ENCODE measurements around the gene FBN2.

DNA sequence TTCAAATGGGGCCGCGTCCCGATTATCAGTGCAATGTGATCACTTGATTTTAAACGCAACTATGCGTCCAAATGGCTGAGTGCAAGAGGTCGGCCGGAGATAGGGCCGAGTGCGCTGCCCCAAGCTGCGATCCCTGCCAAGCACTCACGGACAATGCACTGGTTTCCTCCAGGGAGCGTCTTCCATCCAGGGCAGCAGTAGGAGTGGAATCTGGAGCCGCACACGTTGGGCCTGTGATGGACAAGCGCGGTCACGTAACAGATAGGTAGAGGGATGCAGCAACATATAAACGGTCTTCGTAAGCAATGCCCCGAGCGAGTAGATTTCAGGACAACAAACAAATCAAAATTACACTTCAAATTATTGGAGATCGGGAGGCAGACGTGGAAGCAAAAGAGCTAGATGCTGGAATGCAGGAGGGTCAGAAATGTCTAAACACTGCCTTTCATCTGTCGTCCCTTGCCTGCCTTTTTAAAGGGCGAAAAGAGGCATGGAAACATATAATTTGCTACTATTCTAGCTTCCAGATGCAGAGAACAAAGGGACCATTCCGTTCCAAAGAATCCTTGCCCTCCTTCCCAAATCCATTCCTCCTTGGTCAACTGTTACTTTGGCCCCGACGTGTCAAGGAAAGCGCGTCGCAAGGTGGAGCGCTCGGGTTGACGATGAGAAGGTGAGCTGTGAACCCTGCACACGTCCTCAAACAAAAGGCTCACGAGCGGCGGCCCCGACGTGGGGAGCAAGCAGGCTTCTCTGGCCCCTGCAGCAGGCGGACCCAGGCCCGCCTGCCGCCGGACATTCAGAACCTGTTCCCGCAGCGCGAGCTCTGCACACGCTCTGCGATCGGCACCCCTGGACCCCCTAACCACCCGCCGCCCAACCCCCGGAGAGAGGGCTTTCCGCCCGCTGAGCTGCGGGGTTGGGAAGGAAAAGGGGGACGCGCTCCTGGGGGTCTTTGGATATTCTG is 1.5 kb downstream of the FBN2 start:
- TF ChIP-seq GATA2 (IDR thresholded peaks at IDR 0.05; ENCODE audit: low read depth, low read length): no peak
- TF ChIP-seq GATA3 (IDR thresholded peaks at IDR 0.05; ENCODE audit: low read depth, low read length): no peak

Data from SH-SY5Y (cell line).